PC-3 (cell line): ENCODE results near the gene PTTG1IP2.

ENCODE experiments used
- CTCF ChIP-seq: fragments of 300-600 bp; sonication (generic); conservative IDR thresholded peaks from 2 replicates; pipeline ENCODE4 v1.5.1; 2017; ENCODE audit warnings: antibody characterized with exemption, low read depth, mild to moderate bottlenecking, low read length
- EZH2 ChIP-seq: fragments of 300-600 bp; sonication (generic); IDR thresholded peaks from one replicate; pipeline ENCODE4 v1.6.1; 2017; ENCODE audit warnings: antibody characterized with exemption, mild to moderate bottlenecking, low read length; ENCODE audit not compliant: unreplicated experiment

DNA sequence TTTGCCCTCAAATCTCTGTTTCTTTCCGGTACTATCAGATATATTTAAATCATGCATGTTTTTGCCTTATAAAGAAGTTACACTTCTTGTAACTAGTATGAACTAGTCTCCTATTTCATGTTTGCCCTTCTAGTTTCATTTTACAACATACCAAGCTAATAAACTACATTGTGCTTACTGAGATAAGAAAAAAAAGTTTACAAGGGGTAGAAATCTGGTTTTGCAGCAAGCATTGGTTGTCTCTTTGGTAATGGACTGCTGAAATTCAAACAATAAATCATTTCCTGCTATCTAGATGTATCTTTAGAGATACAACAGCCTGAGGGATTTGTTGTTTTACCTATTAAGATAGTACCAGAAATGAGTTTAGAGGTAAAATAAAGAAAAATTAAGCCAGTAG lies 18.8 kb downstream of the PTTG1IP2 start:
- TF ChIP-seq EZH2 (no peak), CTCF (no peak)
